Peyer's patch (tissue), 4 donors: ENCODE results near the gene TRIM21.

ENCODE experiments used
- CTCF ChIP-seq, 6 experiments: fragments of 450-650 bp in 4 of 6; fragments of 200-600 bp in 2 of 6; sonication (generic) in 1 of 6; IDR thresholded peaks; one replicate each; pipeline ENCODE4 v1.5.1; 2017 to 2019; ENCODE audit warnings: antibody characterized with exemption in 6 of 6, mild to moderate bottlenecking in 3 of 6, moderate library complexity in 1 of 6
- POLR2A ChIP-seq, 2 donors: fragments of 450-650 bp; IDR thresholded peaks; one replicate each; pipeline ENCODE4 v1.5.1; 2017; ENCODE audit warnings: antibody characterized with exemption in 2 of 2, mild to moderate bottlenecking in 2 of 2, moderate library complexity in 2 of 2

GRCh38 chr11:4370166-4370565, 23.3 kb downstream of the TRIM21 start:
- TF ChIP-seq CTCF (IDR thresholded peaks at IDR 0.05) (no peak), POLR2A (IDR thresholded peaks at IDR 0.05) (no peak)
